Measurements from ENCODE around the gene CDYL.

CDYL gene

DNA sequence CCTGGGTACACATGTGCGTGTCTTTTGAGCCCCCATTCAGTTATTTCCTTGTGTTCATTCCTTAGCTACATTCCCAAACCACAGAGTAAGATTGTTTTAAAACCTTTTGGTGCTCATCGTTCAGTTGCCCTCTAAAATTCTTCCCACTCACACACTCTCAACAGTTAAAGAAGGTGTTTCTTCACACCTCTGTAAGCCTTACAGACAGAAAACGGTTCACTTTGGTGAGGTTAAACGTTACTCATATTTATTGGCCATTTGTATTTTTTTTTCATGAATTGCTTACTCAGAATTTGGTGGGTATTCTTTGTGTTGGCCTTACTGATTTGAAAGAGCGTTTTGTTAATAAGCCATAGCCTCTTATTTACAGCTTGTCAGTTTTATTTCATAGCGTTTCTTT, 97.7 kb downstream of the CDYL start:
- TF ChIP-seq, protein P1, sequence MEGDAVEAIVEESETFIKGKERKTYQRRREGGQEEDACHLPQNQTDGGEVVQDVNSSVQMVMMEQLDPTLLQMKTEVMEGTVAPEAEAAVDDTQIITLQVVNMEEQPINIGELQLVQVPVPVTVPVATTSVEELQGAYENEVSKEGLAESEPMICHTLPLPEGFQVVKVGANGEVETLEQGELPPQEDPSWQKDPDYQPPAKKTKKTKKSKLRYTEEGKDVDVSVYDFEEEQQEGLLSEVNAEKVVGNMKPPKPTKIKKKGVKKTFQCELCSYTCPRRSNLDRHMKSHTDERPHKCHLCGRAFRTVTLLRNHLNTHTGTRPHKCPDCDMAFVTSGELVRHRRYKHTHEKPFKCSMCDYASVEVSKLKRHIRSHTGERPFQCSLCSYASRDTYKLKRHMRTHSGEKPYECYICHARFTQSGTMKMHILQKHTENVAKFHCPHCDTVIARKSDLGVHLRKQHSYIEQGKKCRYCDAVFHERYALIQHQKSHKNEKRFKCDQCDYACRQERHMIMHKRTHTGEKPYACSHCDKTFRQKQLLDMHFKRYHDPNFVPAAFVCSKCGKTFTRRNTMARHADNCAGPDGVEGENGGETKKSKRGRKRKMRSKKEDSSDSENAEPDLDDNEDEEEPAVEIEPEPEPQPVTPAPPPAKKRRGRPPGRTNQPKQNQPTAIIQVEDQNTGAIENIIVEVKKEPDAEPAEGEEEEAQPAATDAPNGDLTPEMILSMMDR (IDR thresholded peaks at IDR 0.05), result no peak

DNA sequence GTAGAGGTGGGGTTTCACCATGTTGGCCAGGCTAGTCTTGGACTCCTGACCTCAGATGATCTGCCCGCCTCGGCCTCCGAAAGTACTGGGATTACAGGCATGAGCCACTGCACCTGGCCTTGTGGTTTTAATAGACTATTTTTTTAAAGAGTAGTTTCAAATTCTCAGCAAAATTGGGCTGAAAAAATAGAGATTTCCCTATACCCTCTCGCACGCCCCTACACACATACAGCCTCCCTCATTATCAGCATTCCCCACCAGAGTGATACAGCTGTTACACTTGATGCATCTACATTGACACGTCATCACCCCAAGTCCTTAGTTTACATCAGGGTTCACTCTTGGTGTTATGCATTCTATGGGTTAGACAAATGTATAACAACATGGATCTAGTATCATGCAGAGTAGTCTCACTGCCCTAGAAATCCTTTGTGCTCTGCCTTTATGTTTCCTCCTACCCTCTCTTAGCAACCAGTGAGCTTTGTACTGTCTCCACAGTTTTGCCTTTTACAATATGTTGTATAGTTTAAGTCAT, 103.6 kb downstream of the CDYL start:
- TF ChIP-seq, protein P1 (IDR thresholded peaks at IDR 0.05), result no peak

DNA sequence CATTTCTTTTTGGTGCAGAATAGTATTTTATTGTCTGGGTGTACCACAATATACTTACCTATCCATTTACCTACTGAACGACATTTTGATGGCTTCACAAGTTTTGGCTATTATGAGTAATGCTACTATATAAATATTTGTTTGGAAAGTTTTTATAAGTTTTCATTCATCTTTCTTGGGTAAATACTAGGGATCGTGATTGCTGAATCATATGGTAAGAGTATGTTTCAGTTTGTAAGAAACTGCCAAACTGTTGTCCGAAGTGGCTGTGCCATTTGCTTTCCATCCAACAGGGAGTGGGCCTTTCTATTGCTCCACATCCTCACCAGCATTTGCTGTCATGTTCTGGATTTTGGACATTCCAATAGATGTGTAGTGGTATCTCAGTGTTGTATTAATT, 104.2 kb downstream of the CDYL start:
- TF ChIP-seq, protein P1 (IDR thresholded peaks at IDR 0.05), result no peak

DNA sequence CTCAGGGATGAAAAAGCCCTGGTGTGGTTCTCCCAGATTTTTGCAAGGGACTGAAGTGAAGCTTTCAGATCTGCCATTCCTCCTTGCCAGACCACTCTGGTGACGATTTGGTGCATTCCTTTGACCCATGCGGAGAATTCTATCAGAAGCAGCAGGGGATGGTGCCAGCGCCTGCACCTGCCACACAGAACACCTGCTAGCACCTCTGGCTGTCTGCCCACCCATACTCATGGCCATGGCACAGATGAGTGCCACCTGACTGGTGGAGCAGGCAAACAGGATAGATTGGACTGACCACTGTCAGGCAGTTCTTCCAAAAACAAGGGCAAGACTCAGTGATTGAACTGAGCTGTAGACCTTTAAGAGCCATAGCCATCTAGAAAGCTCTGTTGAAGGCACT, 107.1 kb downstream of the CDYL start:
- TF ChIP-seq, protein P1 (IDR thresholded peaks at IDR 0.05), result no peak

DNA sequence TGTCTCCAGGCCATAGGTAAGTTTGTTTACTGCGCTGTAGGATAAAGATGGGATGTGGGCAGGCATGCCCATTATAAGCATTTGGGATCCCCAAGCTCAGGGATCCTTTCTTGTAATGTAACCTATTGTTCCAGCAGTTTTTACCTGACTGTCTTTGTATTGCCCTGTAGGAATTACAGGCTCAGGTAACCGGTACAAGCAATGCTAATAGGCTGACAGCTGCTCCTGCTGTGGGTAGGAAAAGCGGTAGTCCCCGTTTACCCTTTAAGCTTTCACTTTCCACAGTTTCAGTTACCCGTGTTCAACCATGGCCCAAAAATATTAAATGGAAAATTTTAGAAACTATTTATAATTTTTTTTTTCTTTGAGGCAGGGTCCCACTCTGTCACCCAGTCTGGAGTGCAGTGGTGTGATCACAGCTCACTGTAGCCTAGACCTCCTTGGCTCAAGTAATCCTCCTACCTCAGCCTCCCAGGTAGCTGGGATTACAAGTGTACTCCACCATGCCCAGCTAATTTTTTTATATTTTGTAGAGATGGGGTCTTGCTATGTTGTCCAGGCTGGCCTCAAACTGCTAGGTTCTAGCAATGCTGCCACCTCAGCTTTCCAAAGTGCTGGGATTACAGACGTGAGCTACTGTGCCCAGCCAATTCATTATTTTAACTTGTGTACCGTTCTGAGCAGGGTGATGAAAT, 108.6 kb downstream of the CDYL start:
- TF ChIP-seq, protein P1 (IDR thresholded peaks at IDR 0.05), result no peak

DNA sequence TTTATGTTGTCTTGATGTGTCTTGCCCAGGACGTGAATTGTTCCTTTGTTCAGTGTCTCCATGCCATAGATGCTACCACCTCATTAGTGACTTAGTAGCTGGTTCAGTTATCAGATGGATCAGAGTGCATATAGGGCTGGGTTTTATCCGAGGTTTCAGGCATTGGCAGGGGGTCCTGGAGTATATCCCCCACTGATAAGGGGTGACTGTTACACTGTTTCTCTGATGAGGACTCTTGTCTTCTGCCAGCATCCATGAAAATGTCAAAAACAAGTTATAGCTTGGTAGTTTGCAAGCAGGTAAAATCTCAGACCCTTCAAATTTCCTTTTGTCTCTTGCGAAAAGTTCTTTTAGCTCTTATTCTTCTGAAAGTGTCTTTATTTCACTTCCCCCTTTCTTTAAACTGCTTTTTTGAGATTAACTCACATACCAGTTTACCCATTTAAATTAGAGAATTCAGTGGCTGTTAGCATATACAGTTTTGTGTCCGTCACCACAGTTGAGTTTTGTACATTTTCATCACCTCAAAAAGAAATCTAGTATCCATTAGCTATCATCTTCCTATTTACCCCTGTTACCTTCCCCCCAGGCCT, 109.2 kb downstream of the CDYL start:
- TF ChIP-seq, protein P1 (IDR thresholded peaks at IDR 0.05), result no peak

DNA sequence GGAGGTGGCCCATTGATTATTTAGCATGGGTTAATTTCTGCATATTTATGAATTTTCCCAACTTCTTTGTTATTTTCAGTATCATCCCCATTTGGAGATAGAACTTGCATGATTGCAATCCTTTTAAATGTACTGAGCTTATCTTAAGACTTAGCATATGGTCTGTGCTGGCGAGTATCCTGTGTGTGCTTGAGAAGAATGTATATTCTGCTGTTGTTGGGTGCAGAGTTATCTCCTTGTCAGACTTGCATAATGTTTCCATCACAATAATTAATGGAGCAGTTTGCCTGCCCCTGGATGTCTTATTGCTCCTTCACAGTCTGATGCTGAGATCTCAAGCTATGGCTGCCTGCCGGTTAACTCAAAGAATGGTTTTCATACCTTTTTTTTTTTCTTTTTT, 112.6 kb downstream of the CDYL start:
- TF ChIP-seq, protein P1 (IDR thresholded peaks at IDR 0.05), result no peak

Measured in LNCAP (cell line).